Endodermal cell (in vitro differentiated cells): ENCODE results near the gene WDR43. TPM values are rescaled to one million over a fixed set of nuclear protein-coding genes. Genes with fewer than 3 reads are reported as not detected.
A peak's percentile ranks its signal among the peaks of the same experiment; 100 is the strongest.

Source experiments
- DNase-seq: peaks from one replicate; pipeline ENCODE4 v3.0.0-alpha.2; 2017
- H3K27ac ChIP-seq: 2 replicates; pipeline ENCODE4 v1.5.1; 2013; ENCODE audit warnings: mild to moderate bottlenecking, low read depth, low read length, moderate library complexity
- H3K27me3 ChIP-seq: 2 replicates; pipeline ENCODE4 v1.6.1; 2013; ENCODE audit warnings: mild to moderate bottlenecking, low read length, moderate library complexity; ENCODE audit not compliant: insufficient read depth, control insufficient read depth, poor library complexity, severe bottlenecking
- H3K36me3 ChIP-seq: 2 replicates; pipeline ENCODE4 v1.7.0; 2013; ENCODE audit warnings: mild to moderate bottlenecking, low read length, moderate library complexity; ENCODE audit not compliant: control insufficient read depth, insufficient read depth
- H3K4me1 ChIP-seq: one replicate; pipeline ENCODE4 v1.7.0; 2013; ENCODE audit warnings: low read length; ENCODE audit not compliant: control insufficient read depth, insufficient read depth
- H3K4me3 ChIP-seq: 2 replicates; pipeline ENCODE4 v1.5.1; 2013; ENCODE audit warnings: mild to moderate bottlenecking, low read length, moderate library complexity
- H3K9ac ChIP-seq: 2 replicates; pipeline ENCODE4 v1.6.1; 2013; ENCODE audit warnings: mild to moderate bottlenecking, low read length, moderate library complexity; ENCODE audit not compliant: poor library complexity, severe bottlenecking; ENCODE audit errors: extremely low read depth
- H3K9me3 ChIP-seq: 2 replicates; pipeline ENCODE4 v1.6.1; 2013; ENCODE audit warnings: mild to moderate bottlenecking, low read length, moderate library complexity; ENCODE audit not compliant: control insufficient read depth
- H3K27ac Mint-ChIP-seq: 2 replicates; pipeline ENCODE4 v1.8.0; 2020; ENCODE audit warnings: mixed read lengths
- H3K27me3 Mint-ChIP-seq: 2 replicates; pipeline ENCODE4 v1.8.0; 2021; ENCODE audit warnings: mild to moderate bottlenecking, mixed read lengths; ENCODE audit not compliant: insufficient read depth
- H3K36me3 Mint-ChIP-seq: 2 replicates; pipeline ENCODE4 v1.8.0; 2020; ENCODE audit warnings: low read depth, mixed read lengths
- H3K4me1 Mint-ChIP-seq: 2 replicates; pipeline ENCODE4 v1.8.0; 2020; ENCODE audit warnings: mixed read lengths
- H3K4me3 Mint-ChIP-seq: 2 replicates; pipeline ENCODE4 v1.8.0; 2020; ENCODE audit warnings: mild to moderate bottlenecking, moderate library complexity, mixed read lengths
- H3K9me3 Mint-ChIP-seq: 2 replicates; pipeline ENCODE4 v1.8.0; 2020; ENCODE audit warnings: mild to moderate bottlenecking, mixed read lengths
- WGBS, 2 experiments: methylation state at CpG; one replicate each; pipeline versions ENCODE4 v1.1.5 to v1.1.7; 2013; ENCODE audit warnings: missing lambda C conversion rate in 2 of 2, mixed read lengths in 1 of 2; ENCODE audit not compliant: insufficient coverage in 1 of 2, insufficient read length in 1 of 2; 5-methylcytosine and 5-hydroxymethylcytosine counted together
- total RNA-seq, 2 donors: library from RNA; stranded (reverse); fragmentation: NEBNext Ultra II Directional in 1 of 2; extraction: Animal tissue kit (Norgen Biotek cat#: 25700) in 1 of 2; gene quantifications; 2 replicates in 1 of 2; 3 replicates in 1 of 2; pipeline ENCODE4 v1.2.1, GENCODE V29; 2021
- TF ChIP-seq, protein P1 (sequence below): fragments of 200-600 bp; sonication (generic); conservative IDR thresholded peaks from 2 replicates; pipeline ENCODE4 v1.5.0; 2021; ENCODE audit warnings: antibody characterized with exemption, mild to moderate bottlenecking

Gene WDR43
- total RNA-seq, 2 donors from 2014 or later = 64.3 to 77.7 TPM

DNA sequence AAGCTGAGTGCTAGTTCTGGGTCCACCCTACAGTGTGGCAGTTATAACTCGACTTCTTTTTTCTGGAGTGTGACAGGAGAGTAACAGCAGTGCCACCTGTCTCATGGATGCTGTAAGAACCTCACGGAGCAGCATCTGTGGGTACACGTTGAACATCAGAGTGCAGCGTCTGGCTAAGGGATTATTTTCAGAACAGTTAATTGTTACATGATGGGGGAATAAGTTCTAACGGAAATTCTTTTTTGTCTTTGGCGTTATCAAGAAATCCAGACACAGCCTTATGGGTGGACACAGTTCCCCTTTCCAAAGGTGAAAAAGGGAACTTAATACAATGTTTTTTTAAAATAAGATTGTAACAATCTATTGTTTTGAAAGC, 58.4 kb downstream of the WDR43 start:
- Histone ChIP-seq H3K36me3 (peaks cover 22% of the 10 kb centered on the region), H3K27ac (no peak overlapping the region), H3K9ac (no peak overlapping the region), H3K9me3 (peaks cover 24% of the 10 kb centered on the region), H3K4me1 (no peaks in the 10 kb centered on the region), H3K27me3 (no peaks in the 10 kb centered on the region), H3K4me3 (no peak overlapping the region)
- Mint-ChIP-seq H3K27ac (peak overlapping the region; percentile 24), H3K9me3 (peaks cover 25% of the 10 kb centered on the region), H3K4me3 (no peak overlapping the region), H3K4me1 (peaks cover 17% of the 10 kb centered on the region), H3K27me3 (no peaks in the 10 kb centered on the region), H3K36me3 (peaks cover 26% of the 10 kb centered on the region)
- TF ChIP-seq, protein P1, sequence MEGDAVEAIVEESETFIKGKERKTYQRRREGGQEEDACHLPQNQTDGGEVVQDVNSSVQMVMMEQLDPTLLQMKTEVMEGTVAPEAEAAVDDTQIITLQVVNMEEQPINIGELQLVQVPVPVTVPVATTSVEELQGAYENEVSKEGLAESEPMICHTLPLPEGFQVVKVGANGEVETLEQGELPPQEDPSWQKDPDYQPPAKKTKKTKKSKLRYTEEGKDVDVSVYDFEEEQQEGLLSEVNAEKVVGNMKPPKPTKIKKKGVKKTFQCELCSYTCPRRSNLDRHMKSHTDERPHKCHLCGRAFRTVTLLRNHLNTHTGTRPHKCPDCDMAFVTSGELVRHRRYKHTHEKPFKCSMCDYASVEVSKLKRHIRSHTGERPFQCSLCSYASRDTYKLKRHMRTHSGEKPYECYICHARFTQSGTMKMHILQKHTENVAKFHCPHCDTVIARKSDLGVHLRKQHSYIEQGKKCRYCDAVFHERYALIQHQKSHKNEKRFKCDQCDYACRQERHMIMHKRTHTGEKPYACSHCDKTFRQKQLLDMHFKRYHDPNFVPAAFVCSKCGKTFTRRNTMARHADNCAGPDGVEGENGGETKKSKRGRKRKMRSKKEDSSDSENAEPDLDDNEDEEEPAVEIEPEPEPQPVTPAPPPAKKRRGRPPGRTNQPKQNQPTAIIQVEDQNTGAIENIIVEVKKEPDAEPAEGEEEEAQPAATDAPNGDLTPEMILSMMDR = peak; percentile 45
- WGBS, 2 experiments = 73 to 87% methylated on average over 4 to 6 of the region's 6 CpGs
- DNase-seq = no peak

DNA sequence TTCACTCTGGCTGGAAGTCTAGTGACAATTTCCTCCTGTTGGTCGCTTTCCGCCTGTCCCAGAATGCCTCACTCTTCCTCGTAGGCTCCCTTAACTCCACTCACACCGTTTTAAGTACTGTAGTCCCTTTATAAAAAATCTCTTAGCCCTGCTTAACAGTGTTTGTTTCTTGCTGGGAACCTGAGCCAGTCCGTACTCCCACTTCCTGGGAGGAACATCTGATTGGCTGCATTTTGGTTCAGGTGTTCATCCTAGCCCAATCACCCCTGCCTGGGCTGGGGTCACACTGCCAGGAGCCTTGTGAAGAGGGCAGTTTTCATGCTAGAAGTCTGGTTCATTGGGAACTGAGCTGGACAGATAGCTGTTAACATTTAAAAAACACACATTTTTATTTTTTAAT, 61.0 kb downstream of the WDR43 start:
- Mint-ChIP-seq H3K27me3 (no peaks in the 10 kb centered on the region), H3K27ac (no peak overlapping the region), H3K4me1 (peaks cover 23% of the 10 kb centered on the region), H3K4me3 (no peak overlapping the region), H3K9me3 (peaks cover under 1% of the 10 kb centered on the region), H3K36me3 (peaks cover under 1% of the 10 kb centered on the region)
- Histone ChIP-seq H3K4me3 (no peak overlapping the region), H3K4me1 (no peaks in the 10 kb centered on the region), H3K27ac (no peak overlapping the region), H3K9me3 (no peaks in the 10 kb centered on the region), H3K36me3 (no peaks in the 10 kb centered on the region), H3K27me3 (no peaks in the 10 kb centered on the region), H3K9ac (no peak overlapping the region)
- WGBS, 2 experiments = 75 to 81% methylated on average over 4 to 5 of the region's 5 CpGs
- TF ChIP-seq, protein P1 = no peak
- peak; percentile 73 for DNase-seq

DNA sequence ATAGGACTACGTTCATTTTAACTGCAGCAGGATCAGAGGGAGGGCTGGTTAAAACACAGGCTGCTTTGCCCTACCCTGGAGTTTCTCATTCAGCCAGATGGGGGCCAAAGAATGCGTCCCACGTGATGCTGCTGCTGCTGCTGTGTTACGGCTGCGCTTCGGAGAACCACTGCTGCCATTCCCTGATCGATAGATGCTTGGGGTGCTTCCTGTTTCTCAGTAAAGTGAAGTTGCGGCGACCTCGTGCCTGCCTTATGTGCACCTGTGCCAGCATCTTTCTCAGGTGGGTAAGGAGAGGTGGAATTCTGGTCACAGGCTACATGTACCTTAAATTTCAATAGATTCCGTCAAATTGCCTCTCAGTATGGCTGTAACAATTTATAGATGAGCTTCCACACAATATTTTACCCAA, 62.0 kb downstream of the WDR43 start:
- H3K4me1 ChIP-seq = no peaks in the 10 kb centered on the region
- no peak overlapping the region for H3K4me3 ChIP-seq
- Mint-ChIP-seq H3K36me3 (no peaks in the 10 kb centered on the region), H3K27me3 (no peaks in the 10 kb centered on the region), H3K27ac (peak overlapping the region; percentile 80), H3K4me1 (peaks cover 27% of the 10 kb centered on the region), H3K9me3 (no peaks in the 10 kb centered on the region), H3K4me3 (peak overlapping the region; percentile 45)
- peak; percentile 91 for DNase-seq
- no peak overlapping the region for H3K9ac ChIP-seq
- no peak overlapping the region for H3K27ac ChIP-seq
- no peaks in the 10 kb centered on the region for H3K36me3 ChIP-seq
- WGBS, 2 experiments = 48 to 51% methylated on average over 11 of the region's 11 CpGs
- TF ChIP-seq, protein P1 = peak; percentile 63
- no peaks in the 10 kb centered on the region for H3K27me3 ChIP-seq
- H3K9me3 ChIP-seq = no peaks in the 10 kb centered on the region
